Liver (tissue), 3 donors: ENCODE measurements around the gene CD163L1.

Experiments
- FOXA1 ChIP-seq: IDR thresholded peaks from 2 replicates; pipeline ENCODE4 v1.6.1; 2016; ENCODE audit warnings: antibody characterized with exemption
- HNF4A ChIP-seq, 2 donors: conservative IDR thresholded peaks; 2 replicates each; pipeline ENCODE4 v1.6.1; 2016; ENCODE audit warnings: antibody characterized with exemption in 2 of 2, mild to moderate bottlenecking in 2 of 2
- SP1 ChIP-seq: IDR thresholded peaks from 2 replicates; pipeline ENCODE4 v1.6.1; 2018; ENCODE audit warnings: antibody characterized with exemption, mild to moderate bottlenecking
- YY1 ChIP-seq: IDR thresholded peaks from 2 replicates; pipeline ENCODE4 v1.6.1; 2016; ENCODE audit warnings: antibody characterized with exemption, mild to moderate bottlenecking
- TF ChIP-seq, protein P1 (sequence below): IDR thresholded peaks from 2 replicates; pipeline ENCODE4 v1.6.1; 2016; ENCODE audit warnings: antibody characterized with exemption
- TF ChIP-seq, protein P2 (sequence below): fragments of 150-350 bp; IDR thresholded peaks from 2 replicates; pipeline ENCODE4 v1.5.1; 2017; ENCODE audit warnings: improper control_type of control experiment, low read depth, low read length; ENCODE audit not compliant: missing input control
- TF ChIP-seq, protein P3 (sequence below): IDR thresholded peaks from 2 replicates; pipeline ENCODE4 v1.6.1; 2016; ENCODE audit warnings: antibody characterized with exemption
- donor health status: healthy.
- donor health status: healthy.

DNA sequence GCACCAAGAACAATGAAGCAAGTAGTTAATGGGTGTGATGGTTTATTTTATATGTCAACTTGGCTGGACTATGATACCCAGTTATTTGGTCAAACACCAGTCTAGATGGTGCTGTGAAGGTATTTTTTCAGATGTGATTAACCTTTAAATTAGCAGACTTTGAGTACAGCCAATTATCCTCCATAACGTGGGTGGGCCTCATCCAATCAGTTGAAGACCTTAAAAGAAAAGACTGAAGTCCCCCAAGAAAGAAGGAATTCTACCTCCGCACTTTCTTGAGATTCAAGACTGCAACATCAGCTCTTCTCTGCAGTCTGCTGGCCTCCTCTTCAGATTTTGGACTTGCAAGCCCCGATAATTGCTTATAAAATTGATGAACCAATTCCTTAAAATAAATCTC lies 47.5 kb downstream of the CD163L1 start:
- TF ChIP-seq, protein P1, sequence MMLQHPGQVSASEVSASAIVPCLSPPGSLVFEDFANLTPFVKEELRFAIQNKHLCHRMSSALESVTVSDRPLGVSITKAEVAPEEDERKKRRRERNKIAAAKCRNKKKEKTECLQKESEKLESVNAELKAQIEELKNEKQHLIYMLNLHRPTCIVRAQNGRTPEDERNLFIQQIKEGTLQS = no peak
- TF ChIP-seq, protein P2, sequence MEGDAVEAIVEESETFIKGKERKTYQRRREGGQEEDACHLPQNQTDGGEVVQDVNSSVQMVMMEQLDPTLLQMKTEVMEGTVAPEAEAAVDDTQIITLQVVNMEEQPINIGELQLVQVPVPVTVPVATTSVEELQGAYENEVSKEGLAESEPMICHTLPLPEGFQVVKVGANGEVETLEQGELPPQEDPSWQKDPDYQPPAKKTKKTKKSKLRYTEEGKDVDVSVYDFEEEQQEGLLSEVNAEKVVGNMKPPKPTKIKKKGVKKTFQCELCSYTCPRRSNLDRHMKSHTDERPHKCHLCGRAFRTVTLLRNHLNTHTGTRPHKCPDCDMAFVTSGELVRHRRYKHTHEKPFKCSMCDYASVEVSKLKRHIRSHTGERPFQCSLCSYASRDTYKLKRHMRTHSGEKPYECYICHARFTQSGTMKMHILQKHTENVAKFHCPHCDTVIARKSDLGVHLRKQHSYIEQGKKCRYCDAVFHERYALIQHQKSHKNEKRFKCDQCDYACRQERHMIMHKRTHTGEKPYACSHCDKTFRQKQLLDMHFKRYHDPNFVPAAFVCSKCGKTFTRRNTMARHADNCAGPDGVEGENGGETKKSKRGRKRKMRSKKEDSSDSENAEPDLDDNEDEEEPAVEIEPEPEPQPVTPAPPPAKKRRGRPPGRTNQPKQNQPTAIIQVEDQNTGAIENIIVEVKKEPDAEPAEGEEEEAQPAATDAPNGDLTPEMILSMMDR = no peak
- no peak for TF ChIP-seq HNF4A (conservative IDR thresholded peaks at IDR 0.05)
- no peak for TF ChIP-seq FOXA1
- TF ChIP-seq SP1 = no peak
- TF ChIP-seq YY1 = no peak
- TF ChIP-seq, protein P3, sequence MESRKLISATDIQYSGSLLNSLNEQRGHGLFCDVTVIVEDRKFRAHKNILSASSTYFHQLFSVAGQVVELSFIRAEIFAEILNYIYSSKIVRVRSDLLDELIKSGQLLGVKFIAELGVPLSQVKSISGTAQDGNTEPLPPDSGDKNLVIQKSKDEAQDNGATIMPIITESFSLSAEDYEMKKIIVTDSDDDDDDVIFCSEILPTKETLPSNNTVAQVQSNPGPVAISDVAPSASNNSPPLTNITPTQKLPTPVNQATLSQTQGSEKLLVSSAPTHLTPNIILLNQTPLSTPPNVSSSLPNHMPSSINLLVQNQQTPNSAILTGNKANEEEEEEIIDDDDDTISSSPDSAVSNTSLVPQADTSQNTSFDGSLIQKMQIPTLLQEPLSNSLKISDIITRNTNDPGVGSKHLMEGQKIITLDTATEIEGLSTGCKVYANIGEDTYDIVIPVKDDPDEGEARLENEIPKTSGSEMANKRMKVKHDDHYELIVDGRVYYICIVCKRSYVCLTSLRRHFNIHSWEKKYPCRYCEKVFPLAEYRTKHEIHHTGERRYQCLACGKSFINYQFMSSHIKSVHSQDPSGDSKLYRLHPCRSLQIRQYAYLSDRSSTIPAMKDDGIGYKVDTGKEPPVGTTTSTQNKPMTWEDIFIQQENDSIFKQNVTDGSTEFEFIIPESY = no peak
